Measurements from ENCODE around the gene OLAH. TPM values are rescaled to one million over a fixed set of nuclear protein-coding genes. Genes with fewer than 3 reads are reported as not detected.
"Not testable (repeated sequence)": the region's sequence is repeated elsewhere in the genome, so short reads cannot be mapped to it uniquely, and the experiment has no call there.

Gene OLAH
- not detected for total RNA-seq
- long read RNA-seq: 0 reads

DNA sequence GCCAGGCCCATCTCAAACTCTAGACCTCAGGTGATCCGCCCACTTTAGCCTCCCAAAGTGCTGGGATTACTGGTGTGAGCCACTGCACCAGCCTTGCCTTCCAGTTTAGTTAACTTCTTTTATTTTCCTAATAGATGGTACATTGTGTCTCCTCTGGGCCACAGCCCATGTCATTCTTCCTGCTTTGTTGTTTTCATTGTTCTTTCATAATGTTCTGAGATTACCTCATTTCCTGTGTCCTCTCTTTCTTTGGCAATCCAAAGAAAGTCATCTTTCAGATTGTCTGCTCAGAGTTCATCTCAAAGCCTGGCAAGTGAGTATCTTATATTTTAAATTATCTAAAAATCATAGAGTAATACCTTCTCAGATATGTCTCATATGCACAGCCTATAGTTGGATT, at the start of gene OLAH:
Gene OLAH, plus strand, starts transcription at position 270 of the 400 bp plus-strand sequence. CDS start 3,346 bp downstream, outside the sequence.
- DNase-seq (no peak), ATAC-seq (no peak)
- intact Hi-C loops (cut with micrococcal nuclease): no loop called here

DNA sequence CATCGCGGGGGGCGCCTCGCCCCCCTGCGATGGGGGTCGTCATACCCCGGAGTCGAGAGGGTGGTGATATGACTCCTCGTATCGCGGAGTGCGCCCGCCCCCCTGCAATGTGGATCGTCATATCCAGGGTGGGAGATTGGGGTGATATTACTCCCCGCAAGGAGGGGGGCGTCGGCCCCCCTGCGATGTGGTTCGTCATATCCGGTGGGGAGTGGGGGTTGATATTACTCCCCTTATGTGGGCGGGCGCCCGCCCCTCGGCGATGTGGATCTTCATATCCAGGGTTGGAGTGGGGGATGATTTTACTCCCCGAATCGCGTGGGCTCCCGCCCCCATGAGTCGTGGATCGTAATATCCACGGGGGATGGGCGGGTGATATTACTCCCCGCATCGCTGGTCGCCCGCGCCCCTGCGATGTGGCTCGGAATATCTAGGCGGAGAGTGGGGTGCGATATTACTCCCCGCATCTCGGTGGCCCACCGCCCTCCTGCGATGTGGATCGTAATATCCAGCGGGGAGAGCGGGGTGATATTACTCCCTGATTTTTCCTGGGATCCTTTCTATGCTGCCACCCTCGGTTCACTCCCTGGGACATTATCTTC, 47.7 kb upstream of the OLAH start:
- DNase-seq (no peak), ATAC-seq (no peak)
- intact Hi-C loops (cut with micrococcal nuclease): no loop called here

DNA sequence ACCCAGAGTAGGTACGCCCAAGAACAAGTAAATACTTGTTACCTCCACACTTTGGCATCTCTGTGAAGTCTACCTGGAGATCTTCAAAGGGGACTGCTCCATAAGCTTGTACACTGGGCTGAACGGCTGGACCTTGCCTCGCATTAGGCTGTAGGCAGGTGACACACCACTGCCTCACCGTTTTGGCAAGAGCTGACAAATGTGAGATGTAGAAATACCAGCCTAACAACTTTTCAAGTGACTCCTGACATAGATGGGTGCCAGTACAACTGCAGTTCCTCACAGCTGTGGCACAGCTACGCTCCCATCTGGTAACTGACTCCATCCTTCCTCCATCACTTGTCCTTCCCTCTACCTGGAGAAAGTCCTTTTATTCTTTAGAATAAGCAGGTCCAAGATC, 30.2 kb upstream of the OLAH start:
- ATAC-seq; DNase-seq; intact Hi-C loops (cut with micrococcal nuclease): not testable (repeated sequence)

DNA sequence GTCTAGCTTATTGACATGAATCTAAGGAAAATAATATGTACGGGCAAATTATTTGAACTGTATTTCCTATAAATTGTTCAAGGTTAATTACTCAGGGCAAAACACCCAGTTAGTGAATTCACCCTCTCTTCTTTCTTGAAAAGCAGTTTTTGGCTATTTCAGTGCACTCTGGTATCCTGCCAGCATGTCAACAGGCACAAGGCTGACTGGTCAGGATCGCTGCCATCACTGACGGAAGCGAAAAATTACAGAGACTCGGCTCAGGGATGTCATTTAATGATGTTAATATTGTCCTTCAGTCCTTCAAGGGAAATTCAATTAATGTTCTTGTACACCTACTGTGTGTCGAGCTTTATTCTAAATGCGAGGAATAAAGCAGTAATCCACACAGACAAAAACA, 28.3 kb upstream of the OLAH start:
- ATAC-seq (no peak), DNase-seq (no peak)
- intact Hi-C loops (cut with micrococcal nuclease): no loop called here

DNA sequence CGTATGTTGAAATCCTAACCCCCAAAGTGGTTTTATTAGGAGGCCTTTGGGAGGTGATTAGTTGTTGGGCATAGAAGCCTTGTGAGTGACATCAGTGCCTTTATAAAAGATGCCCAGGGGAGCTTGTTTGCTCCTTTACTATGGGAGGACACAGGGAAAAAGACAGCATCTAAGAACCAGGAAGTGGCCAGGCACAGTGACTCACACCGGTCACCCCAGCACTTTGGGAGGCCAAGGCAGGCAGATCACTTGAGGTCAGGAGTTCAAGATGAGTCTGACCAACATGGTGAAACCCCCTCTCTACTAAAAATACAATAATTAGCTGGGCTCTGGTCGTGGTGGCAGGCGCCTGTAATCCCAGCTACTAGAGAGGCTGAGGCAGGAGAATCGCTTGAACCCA, 22.8 kb upstream of the OLAH start:
- DNase-seq; ATAC-seq; intact Hi-C loops (cut with micrococcal nuclease): not testable (repeated sequence)

DNA sequence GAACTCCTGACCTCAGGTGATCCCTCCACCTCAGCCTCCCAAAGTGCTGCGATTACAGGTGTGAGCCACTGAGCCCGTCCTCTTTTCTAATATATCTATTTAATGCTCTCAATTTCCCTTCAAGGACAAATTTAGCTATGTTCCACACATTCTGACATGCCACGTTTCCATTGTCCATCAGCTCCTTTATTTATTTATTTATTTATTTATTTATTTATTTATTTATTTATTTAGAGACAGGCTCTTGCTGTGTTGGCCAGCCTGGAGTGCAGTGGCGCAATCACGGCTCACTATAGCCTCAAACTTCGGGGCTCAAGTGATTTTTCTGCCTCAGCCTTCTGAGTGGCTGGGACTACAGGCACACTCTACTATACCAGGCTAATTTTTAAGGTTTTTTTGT, 20.7 kb upstream of the OLAH start:
- intact Hi-C loops (cut with micrococcal nuclease); ATAC-seq; DNase-seq: not testable (repeated sequence)

DNA sequence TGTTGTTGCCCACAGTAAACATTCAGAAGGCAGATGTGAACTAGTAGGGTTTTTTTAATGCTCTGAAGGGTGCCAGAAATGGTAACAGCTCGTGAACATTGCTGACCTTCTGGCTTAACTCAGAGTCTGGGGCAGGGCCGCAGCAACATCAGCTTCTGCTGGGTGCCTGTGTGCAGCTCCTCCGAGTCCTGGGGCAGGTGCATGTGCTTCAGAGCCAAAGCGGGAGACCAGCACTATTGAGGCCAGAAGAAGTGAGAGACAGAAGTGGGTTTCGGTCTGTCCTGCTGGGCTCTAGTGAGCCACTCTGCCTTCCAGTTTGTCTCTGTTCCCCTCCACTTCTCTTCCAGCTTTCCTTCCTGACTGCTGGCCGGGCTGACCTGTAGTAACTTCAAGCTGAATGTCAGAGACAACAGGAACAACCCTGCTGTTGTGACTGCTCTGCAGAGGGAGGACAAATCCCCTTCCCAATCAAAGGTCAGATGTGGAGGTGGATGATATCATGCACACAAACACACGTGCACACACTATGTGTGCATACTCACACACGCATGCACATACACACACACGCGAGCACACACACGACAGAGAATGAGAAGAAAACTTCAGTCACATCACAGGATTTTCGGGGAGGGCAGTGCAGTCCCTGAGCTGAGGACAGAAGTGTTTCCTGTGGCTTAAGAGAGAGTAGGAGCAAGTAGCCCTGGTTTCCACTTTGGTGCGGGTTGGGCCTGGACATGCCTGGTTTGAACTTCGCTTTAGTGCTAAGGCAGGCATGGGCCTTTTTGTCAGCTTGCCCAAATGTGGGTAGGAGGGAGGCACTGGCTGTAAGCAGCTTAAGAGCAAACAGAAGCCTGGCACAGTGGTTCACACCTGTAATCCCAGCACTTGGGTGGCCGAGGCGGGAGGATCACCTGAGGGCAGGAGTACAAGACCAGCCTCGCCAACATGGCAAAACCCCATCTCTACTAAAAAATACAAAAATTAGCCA, 19.4 kb upstream of the OLAH start:
- not testable (repeated sequence) for ATAC-seq, DNase-seq

DNA sequence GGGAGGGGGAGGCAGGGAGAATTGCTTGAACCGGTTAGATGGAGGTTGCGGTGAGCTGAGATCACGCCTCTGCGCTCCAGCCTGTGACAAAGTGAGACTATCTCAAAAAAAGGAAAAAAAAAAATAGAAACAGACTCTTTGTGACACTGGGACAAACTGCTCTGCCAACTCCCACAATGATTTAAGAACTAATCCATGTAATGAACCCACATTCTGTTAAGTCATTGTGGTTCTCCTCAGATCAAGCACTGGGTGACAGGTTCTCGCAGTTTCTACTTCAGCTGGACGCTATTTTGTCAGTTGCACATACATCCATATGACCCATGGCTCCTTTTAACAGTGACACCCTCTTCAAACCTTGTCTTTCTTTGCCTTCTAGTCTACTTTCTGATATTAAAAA, 18.7 kb upstream of the OLAH start:
- ATAC-seq; DNase-seq; intact Hi-C loops (cut with micrococcal nuclease): not testable (repeated sequence)

More for the DNA sequence above, 19.4 kb upstream of the OLAH start:
- intact Hi-C loops (cut with micrococcal nuclease): not testable (repeated sequence)

DNA sequence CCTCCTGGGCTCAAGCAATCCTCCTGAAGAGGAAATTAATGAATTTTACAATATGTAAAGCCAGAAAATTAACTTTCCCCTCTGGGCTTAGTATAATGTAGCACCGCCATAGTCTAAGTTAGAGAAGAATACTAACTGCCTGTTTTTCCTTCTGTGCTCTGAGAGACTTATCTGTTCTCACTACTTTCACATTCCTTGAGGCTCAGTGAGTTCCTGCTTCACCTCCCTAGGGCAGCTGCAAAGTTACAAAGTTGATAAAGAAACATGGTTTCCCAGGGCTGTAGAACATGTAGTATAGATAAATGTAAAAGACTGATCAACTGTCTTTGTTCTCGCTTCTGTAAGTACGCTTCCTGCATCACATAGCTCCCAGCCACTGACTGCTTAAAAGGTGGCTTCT, 16.0 kb upstream of the OLAH start:
- DNase-seq (no peak), ATAC-seq (no peak)
- intact Hi-C loops (cut with micrococcal nuclease): no loop called here

DNA sequence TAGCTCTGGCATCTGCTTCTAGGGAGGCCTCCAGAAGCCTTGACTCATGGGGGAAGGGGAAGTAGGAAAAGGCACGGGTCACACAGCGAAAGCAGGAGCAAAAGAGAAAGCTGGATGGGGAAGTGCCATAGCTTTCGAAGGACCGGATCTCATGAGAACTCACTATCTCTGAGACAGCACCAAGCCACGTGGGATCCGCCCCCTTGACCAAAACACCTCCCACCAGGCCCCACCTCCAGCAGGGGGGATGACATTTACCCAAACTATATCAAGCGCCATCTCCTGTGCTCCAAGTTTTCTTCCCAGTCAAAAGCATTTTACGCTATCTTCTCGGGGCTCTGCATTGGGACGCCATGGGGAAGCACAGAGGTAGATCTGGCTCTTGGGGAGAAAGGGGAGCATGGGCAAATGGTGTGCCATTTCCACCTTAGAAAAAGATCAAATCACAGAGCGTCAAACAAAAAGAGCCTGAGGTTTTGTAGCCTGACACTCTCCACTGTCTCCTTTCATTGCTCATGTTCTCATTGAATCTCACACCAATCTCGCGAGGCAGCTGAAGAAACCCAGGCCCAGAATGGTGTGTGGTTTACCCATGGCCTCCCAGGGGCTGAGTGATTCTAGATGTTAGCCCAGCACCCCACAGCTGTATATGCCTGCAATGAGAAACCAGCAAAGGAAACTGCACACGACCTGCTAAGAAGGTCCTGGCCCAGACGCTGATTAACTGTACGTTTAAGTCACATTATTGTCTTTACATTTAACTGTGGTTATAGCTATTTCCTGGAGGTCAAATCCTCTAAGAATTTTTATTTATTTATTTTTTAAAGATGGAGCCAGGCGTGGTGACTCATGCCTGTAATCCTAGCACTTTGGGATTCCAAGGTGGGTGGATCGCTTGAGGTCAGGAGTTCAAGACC, 8.1 kb upstream of the OLAH start:
- DNase-seq (no peak), ATAC-seq (peak; percentile 32)
- intact Hi-C loops (cut with micrococcal nuclease): no loop called here

DNA sequence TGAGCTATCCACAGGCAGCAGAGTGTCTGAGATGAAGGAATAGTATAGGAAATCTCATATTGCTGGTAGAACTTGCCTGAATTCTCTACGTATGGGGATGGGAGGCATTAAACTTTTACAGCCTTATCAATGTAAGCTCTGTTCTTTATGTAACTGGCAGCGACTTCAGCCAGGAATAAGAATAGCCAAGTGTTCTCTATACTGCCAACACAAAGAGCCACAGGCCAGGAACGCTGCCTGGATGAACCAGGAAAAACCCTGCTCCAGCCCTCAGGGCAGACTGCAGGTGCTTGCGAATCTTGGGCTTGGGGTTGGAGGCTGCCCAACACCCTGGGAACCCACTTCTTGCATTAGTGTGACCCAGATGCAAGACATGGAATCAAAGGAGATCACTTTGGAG, 6.1 kb upstream of the OLAH start:
- DNase-seq: no peak
- no peak for ATAC-seq

DNA sequence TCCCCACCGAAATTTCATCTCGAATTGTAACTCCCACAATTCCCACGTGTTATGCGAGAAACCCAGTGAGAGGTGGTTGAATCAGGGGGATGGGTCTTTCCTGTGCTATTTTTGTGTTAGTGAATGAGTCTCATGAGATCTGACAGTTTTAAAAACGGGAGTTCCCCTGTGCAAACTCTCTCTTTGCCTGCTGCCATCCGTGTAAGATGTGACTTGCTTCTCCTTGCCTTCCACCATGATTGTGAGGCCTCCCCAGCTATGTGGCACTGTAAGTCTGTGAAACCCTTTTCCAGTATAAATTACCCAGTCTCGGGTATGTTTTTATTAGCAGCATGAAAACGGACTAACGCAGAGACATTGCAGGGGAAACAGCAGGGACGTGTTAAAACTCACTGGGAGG, 5.3 kb upstream of the OLAH start:
- DNase-seq: no peak
- intact Hi-C loops (cut with micrococcal nuclease): no loop called here
- no peak for ATAC-seq

More for the DNA sequence above, 6.1 kb upstream of the OLAH start:
- intact Hi-C loops (cut with micrococcal nuclease): no loop called here

DNA sequence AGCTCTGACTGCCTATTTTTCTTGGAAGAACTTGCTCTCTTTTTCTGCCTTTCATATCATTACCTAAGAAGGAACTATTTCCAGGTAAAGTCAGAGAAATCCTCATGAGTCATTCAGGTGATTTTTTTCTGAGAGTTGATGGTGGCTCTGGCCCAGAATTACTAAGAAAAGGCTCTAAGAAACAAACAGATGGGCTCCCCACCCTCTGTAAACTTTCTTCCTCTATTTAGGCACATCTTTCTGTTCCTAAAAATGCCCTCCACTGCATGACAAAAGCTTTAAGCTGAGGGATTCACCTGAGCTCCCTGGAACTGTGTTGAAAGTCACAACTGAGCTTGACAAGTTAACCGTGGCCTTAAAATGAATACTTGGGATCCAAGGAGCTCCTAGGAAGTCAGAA, 1.6 kb downstream of the OLAH start:
- DNase-seq (no peak), ATAC-seq (no peak)
- intact Hi-C loops (cut with micrococcal nuclease): no loop called here

DNA sequence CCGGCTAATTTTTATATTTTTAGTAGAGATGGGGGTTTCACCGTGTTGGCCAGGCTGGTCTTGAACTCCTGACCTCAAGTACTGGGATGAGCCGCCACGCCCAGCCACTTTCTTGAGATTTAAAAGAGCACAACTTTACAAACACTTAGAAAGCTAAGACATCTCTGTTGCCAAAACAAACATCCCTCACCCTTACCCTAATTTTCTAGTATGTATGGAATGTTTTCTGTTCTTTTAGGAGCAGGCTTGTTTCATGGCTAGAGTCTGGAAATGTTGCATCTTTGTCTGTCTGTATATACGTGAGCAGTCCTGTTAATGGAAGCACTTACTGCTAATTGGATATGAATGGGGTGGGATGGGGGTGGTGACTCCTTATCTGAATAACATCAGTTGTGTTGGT, 2.9 kb downstream of the OLAH start:
- intact Hi-C loops (cut with micrococcal nuclease): no loop called here
- no peak for ATAC-seq
- no peak for DNase-seq

DNA sequence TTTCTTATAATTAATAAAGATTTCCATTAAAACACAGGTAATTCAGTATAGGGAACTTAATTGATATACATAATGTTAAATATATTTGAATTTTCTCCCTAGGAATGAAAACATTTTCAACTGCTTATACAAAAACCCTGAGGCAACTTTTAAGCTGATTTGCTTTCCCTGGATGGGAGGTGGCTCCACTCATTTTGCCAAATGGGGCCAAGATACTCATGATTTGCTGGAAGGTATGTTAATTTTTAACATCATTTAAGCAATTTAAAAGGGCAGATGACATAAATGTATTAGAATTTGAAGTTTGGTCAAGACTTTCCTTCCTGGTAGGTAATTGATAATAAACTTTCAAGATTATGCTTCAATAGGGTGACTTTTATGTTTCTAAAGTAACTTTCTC, 5.8 kb downstream of the OLAH start:
- ATAC-seq (no peak), DNase-seq (no peak)
- intact Hi-C loops (cut with micrococcal nuclease): no loop called here

DNA sequence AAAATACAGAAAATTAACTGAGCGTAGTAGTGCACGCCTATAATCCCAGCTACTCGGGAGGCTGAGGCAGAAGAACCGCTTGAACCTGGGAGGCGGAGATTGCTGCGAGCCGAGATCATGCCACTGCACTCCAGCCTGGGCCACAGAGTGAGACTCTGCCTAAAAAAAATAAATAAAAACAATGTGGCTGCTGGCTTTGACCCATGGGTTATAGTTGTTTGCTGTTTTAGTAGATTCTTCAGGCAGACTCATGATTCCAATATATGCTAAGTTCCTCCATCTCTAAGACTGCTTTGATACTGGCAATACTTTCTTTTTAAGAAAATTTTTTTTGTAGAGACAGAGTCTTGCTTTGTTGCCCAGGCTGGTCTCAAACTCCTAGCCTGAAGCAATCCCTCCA, 8.4 kb downstream of the OLAH start:
- intact Hi-C loops (cut with micrococcal nuclease): no loop called here
- DNase-seq: no peak
- no peak for ATAC-seq

DNA sequence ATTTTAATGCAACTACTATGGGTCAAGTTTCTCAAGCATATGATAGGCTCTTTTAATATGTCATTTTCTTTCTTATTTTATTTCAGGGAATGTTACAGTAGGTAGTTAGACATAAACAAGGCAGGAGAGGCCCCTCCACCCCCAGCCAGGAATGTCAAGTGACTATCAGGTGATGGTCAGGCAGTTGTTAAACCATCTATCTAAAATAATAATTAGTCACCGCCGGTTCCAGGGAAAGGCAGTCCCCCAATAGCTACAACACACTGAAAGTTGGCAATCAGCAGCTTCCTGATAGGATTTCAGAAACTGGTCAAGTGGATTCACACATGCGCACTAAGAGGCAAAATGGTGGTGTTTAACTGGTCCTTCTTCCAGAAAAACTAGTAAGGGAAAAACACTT, 9.3 kb downstream of the OLAH start:
- no peak for DNase-seq
- no peak for ATAC-seq
- intact Hi-C loops (cut with micrococcal nuclease): no loop called here

DNA sequence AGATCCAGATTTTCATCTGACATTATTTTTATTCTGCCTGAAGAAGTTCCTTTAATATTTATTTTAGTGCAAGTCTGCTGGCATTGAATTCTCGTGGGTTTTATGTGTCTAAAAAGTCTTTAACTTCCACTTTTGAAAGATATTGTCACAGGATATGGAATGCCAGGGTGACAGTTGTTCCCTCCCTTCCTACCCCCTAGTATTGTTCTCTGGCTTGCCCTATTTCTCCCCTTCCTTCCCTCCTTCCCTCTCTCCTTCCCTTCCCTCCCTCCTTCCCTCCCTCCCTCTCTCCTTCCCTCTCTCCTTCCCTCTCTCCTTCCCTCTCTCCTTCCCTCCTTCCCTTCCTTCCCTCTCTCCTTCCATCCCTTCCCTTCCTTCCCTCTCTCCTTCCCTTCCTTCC, 14.9 kb downstream of the OLAH start:
- ATAC-seq (no peak), DNase-seq (no peak)
- intact Hi-C loops (cut with micrococcal nuclease): no loop called here

DNA sequence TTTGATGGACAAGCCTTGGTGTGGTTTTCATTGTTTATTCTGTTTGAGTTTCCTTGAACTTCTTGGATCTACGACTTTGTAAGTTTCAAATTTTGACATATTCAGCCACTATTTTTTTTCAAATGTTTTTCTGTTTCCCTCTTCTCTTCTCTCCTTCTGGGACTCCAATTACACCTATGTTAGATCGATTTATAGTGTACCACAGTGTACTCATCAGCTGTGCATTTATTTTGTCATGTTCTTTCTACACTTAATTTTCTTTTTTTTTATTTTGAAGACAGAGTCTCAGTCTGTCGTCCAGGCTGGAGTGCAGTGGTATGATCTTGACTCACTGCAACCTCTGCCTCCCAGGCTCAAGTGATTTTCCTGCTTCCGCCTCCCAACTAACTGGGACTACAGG, 16.2 kb downstream of the OLAH start:
- intact Hi-C loops (cut with micrococcal nuclease): no loop called here
- ATAC-seq: no peak
- no peak for DNase-seq
